Kidney capillary endothelial cell (primary cell): ENCODE measurements around the gene ARFGEF3.
"Not testable (repeated sequence)": the region's sequence is repeated elsewhere in the genome, so short reads cannot be mapped to it uniquely, and the experiment has no call there.

Experiments
- DNase-seq: peaks from one replicate; pipeline ENCODE4 v3.0.0-alpha.2; 2018; ENCODE audit warnings: low spot score

The ARFGEF3 gene

DNA sequence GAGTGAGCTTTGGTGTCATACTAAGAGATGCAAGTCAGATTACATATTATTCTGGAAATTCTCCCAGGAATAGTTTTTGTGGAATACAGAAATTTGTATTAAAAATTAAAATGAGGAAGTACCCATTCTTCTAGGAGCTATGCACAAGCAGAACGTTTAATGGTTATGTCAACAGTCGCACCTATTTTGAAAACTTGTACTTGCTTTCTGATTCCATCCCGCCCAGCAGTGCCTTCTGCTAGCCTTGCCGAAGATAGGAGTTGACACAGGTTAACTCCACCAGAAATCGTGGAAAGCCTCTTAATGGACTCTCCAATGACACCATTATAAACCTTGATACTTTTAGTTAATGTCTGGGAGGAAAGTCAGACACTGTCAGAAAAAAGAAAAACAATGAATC is 49.9 kb downstream of the ARFGEF3 start:
- no peak for DNase-seq

DNA sequence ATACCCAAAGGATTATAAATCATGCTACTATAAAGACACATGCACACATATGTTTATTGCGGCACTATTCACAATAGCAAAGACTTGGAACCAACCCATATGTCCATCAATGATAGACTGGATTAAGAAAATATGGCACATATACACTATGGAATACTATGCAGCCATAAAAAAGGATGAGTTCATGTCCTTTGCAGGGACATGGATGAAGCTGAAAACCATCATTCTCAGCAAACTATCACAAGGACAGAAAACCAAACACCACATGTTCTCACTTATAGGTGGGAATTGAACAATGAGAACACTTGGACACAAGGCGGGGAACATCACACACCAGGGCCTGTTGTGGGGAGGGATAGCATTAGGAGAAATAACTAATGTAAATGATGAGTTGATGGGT is 50.8 kb downstream of the ARFGEF3 start:
- DNase-seq = not testable (repeated sequence)

DNA sequence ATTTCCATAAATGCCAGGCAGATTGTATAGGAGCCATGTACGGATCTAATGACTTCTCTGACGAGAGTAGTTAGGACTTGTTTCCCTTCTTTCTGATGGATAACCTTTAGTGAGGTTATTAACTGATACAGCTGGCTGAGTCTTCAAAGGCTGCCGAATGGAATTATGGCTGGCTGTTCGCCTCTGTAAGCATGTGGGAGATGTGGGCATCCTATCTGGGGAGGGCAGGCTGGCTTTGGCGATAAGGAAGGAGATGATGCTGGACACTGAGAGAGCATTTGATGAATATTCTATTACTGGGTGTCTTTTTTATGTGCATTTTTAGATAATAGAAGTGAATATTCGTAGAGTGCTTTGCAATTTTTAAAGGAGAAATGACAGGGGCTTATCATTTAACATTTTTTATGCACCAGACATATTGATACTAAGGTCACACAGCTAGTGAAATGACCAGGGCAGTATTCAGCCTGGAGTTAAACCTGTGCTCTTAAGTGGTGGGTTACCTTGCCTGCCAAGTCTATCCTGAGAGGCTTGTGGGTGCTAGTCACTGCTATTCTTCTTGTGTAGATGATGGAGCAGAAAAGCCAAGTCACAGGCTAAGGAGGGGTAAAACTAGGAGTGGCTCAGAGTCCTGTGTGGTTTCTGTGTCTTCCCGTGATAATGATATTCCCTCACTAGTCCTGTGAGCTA is 53.5 kb downstream of the ARFGEF3 start:
- no peak for DNase-seq

DNA sequence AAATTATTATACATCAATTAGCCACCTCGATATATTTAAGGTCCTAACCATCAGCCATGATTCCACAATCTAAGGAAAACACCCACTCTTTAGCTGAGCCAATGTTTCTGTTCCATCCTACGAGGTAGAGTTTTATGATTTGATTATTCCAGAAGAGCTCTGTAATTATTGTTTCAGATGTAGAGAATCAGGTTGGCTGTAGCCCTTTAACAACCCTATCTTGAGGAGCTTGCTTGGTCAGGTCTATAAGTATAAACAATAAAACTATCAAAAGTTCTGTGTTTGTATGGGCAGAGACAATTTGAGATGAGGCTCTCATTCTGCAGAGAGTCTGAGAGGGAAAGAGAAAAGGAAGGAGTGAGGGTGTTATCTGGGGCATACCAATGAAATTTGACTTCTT is 56.7 kb downstream of the ARFGEF3 start, which contains the start of gene PBOV1:
TSS of gene PBOV1 (minus strand) at position 43 of the 400 bp plus-strand sequence. CDS start 96 bp downstream, outside the sequence.
- DNase-seq = no peak

DNA sequence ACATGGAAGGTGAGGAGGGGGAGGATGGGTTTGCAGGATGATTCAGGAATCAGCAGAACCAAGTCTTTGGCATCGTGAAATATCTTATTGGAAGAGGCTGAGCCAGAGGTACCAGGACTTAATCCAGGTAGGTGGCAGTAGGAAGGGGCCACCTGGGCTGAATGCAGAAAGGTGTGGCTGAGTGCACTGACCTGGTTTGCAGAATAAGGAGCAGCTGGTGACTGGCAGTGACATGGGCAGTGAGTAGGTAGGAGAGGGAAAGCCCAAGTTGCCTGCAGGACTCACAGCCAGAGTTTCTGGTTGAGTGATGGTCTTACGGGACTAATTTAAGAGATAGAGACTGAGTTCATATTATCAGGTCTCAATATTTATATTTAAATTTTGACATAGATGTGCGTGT is 57.7 kb downstream of the ARFGEF3 start:
- DNase-seq = no peak

DNA sequence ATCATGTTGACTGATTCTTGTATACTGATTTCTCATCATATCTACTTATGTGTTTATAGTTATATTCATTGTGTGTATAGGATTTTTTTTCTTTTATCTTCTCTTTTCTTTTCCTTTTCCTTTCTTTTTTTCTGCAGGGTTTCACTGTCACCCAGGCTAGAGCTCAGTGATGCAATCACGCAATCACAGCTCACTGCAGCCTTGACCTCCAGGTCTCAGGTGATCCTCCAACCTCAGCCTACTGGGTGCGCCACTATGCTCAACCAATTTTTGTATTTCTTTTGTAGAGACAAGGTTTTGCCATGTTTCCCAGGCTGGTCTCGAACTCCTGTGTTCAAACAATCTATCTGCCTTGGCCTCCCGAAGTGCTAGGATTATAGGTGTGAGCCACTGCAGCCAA is 58.2 kb downstream of the ARFGEF3 start:
- DNase-seq = no peak

DNA sequence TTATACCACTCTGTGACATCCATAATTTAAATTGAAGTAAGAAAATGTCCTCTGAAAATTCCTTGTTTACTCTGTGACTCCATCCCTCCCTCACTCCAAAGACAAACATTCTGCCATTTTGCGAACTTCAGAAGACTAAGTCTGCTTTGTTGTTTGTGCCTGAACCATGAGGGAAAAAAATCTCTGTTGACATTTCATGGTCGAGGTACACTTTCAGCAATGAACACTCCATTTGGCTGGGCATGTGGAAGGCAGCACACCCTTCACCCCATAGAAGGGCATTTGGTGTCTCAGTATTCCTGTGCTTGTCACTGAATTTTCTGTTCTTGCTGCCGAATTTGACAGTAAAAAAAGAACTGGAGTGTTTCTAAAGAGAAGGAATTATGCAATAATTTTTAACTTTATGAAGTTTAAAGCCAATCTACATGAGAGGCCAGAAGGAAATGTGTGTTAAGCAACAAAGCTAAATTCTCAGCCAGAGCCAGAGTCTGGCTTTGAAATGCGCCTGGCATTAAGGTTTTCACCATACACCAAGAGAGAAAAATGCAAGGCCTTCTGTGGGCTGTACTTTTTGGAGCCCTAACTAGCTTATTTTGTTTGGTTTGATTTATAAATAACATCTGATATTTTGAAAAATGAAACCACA is 61.3 kb downstream of the ARFGEF3 start:
- DNase-seq = no peak

DNA sequence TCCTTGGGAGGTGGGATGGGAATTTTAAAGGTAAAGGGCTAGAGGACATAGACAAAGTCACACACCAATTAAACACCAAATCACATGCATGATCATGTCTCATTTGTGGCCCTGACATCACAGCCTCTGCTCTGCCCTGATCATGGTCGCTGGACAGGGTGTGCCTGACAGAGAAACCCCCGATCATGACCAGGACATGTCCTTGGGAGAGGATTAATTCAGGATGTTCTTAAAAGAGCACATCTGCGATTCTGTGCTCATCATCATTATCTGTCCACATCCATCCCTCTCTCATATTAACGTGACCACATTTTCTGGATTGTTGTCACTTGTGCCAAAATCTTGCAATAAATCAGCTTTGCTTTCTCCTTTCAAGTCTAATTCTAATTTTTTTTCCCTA is 64.2 kb downstream of the ARFGEF3 start:
- DNase-seq = no peak

DNA sequence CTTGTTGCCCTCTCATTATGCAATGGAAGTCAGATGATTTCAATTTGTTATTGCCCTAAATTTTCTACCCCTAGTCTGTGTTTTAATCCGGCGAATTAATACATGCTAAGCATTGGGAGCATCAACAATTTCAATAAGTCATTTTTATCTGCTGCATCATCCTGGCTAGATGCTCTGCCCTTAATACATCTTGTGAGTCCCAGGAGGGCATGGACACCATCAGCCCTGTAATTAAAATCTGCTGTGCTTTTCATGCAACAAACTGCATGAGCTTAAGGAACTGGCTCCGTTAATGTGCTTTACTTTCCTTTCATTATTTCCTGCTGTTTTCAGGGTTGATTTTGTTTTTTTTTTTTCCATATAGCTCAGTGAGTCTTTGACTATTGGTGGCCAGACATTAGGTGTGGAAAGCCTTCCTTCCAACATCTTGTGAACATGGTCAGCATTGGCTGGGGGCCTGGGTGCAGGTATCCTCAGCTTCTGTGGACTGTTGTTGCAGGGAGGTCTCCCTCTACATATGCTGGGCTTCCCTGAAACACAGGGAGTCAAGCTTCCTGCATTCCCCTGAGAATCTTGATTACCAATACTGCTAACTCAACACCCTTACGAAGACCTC is 65.1 kb downstream of the ARFGEF3 start:
- DNase-seq = no peak

DNA sequence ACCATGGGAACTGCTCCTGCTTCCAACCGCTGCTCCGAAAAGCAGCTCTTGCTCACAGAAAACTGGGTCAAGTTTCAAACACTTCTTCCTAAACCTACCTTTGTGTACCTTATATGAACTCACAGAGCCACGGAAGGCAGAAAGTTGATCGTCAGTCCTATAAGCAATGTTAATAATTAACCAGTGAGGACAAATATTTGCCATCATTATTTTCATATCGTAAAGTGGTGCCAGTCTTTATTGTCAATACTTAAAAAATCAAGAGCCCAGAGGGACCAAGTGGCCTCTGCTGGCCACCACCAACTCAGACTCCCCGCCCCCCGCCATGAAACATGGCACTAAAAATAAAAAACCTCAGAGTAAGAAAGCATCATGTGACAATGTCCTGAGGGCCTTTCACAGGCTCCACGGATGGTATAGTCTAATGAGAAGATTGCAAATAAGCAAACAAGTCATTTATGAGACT is 65.6 kb downstream of the ARFGEF3 start:
- no peak for DNase-seq

DNA sequence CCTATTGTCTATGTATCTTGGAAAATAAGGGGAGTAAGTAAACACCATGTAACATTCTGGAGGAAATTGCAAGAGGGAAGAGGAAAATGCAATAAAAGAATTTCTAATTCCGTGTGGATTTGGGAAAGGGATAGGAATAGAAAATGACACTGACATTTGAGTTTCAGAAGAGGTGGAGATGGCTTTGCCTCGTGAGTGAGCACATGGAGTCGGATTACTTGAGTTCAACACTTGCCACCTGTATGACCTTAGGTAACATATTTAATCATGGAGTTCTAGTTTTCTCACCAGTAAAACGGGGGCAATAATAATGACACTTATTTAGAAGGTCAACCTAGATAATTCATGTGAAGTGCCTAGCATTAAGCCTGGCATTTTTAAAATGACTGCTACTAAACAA is 67.3 kb downstream of the ARFGEF3 start:
- no peak for DNase-seq

DNA sequence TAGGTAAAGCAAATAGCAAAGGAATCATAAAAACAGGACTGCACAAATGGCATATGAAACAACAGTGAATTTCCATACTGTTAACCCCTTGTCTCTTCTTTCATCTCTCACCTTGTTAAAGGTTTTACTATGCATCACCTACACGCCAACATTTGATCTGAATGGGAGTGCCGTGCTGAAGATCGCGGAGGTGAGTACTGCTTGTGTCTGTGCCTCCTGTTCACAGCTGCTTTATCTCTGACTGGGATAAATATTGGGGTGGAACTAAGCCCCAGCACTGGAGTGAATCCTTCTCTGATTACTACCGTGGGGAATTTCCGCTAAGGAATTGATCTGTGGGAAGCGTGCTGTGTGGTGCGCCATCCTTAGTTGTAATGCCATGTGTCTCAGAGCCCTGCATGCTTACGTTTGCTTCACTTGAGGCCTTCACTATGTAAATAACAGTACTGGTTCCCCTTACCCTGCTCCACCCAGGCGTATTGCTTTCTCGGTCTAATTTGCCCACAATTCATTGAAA is 68.0 kb downstream of the ARFGEF3 start:
- DNase-seq = no peak

DNA sequence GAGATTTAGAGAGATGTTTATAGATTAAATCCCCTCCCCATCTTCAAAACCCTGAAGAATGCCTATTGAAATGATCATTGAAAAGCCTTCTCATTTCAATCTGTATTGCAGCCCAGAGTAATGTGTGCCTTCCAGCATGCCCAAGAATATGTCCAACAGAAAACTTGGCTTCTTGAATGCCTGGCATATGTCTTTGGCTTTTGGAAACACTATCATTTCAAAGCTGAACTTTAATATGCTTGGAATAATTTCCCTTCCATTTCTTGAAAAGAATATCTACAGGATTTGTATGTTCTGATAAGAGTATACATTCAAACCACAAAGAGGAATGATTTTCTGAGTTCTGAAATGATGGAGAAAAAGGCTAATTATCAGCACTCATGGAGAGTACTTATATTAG is 68.5 kb downstream of the ARFGEF3 start:
- DNase-seq = no peak

DNA sequence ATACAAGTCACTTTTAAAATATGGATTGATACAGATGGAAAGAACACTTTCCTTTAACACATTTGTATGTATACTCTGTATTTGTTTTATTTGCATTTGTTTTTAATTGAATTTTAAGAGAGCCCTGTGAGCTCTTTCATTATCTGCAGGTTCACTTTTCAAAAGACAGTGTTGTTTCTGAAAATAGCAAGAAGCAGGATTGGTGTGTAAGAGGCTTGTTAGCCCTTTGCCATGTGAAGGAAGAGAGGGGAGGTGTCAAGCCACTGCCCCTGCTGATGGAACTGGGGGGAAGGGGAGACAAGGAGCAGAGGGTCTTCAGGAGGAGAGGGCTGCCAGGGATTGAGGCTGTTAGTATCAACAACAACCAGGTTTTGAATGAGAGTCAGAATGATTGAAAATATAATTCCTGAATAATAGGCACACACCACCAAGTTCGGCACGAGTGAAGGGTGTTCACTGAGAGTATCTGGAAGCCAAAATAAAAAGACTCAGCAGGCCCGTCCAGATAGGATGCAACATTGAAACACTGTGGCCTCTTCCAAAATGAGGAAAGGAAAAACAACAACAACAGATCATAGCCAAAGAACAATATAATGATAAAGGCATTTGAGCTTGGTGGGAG is 69.1 kb downstream of the ARFGEF3 start:
- no peak for DNase-seq

DNA sequence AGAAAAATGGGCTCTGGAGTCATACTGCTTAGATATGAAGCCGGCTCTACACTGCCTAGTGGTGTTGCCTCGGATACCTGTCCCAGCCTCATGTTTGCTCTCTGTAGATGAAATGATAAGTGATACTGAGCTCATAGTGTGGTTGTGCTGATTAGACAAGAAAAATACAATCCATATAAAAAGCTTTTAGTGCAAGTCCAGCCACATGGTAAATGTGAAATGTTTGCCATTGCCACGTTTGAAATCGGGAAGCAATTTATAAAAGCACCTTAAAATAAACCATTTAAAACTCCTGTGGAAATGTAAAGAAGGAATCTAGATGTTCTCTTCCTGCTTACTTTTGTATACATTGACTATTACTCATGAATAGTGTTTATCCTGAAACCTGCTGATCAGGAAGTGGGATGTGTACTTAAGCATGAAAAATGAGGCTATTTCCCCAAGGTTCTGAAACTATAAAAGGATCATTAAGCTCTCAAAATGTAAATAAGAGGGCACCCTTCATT is 69.7 kb downstream of the ARFGEF3 start:
- no peak for DNase-seq

DNA sequence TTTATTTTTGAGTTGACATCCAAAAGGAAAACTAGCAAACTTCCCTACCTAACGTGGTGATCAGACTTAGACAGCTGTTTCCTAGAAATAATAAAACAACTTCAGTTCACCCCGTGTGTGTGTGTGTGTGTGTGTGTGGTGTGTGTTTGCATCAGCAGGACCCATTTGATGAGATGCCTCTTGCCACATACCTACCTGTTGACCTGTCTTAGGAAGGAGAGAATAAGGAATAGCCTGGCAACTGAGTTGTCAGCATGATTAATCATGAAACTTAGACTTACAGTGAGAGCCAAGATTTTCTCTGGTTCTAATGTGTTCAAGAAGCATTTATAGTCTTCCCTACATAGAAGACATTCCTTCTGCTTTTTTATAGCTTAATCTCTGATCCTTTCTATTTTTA is 72.6 kb downstream of the ARFGEF3 start:
- no peak for DNase-seq

DNA sequence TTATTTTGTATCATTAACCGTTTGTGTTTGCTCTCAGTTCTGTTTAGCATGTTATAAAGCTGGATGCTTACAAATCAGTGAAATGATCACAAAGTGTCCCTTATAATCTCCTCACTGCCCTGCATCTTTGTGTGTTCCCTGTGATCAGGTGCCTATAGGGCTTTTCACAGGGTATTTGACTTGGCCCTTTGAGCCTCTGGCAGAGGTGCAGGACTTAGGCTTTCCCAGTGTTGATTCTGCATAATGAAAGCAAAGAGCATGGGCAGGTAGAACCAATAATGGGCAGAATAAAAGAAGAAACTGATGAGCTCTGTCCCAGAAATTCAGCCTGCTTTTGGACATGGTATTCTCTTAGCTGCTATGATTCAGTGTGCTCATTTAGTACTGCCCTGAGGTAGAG is 73.5 kb downstream of the ARFGEF3 start:
- no peak for DNase-seq

DNA sequence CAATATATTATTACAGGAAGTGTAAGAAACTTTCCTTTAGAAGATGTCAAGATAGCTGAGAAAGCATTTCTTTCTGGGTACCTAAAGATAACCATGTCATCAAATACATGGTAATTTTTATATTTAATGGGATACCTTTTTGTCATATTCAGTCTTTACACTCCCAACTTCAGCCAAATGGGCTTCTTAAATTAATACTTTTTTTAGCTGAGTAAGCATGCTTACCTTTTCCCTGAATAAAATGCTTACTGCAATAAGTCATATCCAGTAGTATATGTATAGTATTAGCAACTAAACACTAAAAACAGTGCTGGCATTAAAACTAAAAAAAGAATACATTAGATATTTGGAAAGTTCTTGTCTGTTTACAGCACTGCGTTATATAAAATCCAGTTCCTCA is 74.0 kb downstream of the ARFGEF3 start:
- DNase-seq = no peak

DNA sequence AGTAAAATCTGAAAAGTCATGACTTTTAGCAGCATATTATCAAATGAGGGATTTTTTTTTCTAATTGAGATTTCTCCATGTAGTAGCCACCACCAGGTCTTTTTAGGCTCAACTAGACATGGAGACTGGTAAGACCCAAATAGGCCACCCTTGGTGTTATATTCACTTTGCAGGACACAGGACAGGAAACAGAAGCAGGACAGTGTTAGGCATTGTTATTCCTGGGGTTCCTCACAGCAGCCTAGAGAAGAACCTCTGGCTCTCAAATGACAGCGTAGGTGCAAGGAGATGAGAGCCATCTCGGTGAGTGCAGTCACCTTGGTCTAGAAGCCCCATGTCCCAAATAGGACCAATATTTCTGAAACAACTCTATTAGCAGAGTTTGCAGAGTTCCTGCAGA is 75.7 kb downstream of the ARFGEF3 start:
- DNase-seq = no peak

DNA sequence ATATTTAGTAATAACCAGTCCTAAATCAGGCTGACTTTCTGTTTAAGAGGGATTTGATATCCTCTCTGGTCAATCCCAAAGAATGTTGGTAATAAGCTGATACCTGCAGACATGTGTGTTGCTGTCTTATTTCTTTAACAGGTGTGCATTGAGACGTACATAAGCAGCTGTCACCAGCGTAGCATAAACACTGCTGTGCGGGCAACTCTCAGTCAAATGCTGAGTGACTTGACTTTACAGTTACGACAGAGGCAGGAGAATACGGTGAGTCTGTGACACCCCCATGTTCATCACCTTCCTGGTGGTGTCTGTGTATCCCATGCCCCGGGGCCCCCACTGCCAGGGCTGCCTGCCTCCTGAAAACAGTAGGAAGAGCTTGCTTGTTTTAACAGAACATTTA is 76.6 kb downstream of the ARFGEF3 start:
- no peak for DNase-seq

DNA sequence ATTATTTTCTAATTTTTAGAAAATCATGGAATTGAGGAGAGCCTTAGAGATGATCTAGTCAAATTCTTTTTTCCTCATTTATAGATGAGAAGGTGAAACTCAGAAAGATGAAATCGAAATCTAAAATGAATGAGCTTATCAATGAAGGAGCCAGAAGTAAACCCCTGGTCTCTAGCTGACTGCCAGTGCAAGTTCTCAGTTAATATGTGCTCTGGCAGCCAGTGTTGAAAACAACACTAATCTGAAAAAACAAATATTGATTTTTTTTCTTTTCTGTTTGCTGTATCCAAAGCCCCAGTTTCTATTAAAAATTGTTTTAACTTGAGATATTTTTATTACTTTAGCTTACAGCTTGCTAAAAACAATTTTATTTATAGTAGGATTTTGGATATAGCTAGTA is 78.0 kb downstream of the ARFGEF3 start:
- DNase-seq = no peak

DNA sequence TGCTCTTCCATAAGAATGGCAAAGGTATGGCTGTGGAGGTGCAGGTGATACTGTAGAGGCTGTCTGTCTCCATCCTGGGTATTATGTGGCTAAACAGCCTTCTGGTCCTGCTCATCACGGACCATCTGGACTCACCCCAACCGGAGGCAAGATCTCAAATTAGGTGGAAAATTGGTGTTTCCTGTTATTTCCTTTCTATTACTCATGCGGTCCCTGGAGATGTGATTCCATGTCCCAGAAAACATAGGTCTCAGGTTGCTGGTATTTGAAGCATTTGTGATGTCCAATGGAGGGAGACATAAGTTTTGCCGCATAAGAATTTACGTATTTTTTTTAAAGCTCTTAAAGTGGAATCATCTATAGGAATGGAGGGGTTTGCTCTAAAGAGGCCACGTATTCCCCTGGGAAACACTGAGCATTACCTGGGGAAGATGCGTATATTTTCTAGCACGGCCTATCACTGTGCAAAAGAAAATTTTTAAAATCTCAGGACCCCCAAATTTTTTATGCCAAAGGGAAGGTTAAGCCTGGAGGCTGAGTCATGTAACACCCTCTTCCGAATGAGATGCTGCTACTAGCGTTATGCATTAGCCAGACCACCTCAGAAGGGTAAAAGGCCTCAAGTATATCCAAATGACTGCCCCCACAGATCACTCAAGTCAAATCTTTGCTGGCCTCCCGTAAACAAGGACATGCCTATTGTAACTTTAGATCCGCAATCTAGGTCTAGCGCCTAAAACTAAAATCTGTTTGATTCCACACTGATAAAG is 78.9 kb downstream of the ARFGEF3 start:
- DNase-seq = peak; percentile 10
